WTC11 (cell line): Measurements from ENCODE around the gene TDRD6. TPM values are rescaled to one million over a fixed set of nuclear protein-coding genes. Genes with fewer than 3 reads are reported as not detected.

Experiments
- ATAC-seq: fragments of 200-7000 bp; cut with Tn5 transposase; 2 replicates; pipeline ENCODE4 v1.10.0; 2021; ENCODE audit warnings: mild to moderate bottlenecking, moderate library complexity
- CTCF ChIA-PET: fragments of 300-600 bp; sonication (Branson Sonifier 250); formaldehyde crosslinking; loops from one replicate; lab custom pipeline; 2021; ENCODE audit warnings: antibody characterized with exemption; lab: Charles Lee
- POLR2A ChIA-PET: fragments of 350-600 bp; sonication (Branson Sonifier 250); formaldehyde crosslinking; loops from one replicate; lab custom pipeline; 2021; ENCODE audit warnings: antibody characterized with exemption; lab: Charles Lee
- DNase-seq: peaks from one replicate; pipeline ENCODE4 v3.0.0; 2021; ENCODE audit warnings: low spot score
- H3K27ac Mint-ChIP-seq: 2 replicates; pipeline ENCODE4 v1.8.0; 2021; ENCODE audit warnings: mixed read lengths
- H3K27me3 Mint-ChIP-seq: 2 replicates; pipeline ENCODE4 v1.8.0; 2021; ENCODE audit warnings: low read depth, mild to moderate bottlenecking, moderate library complexity, mixed read lengths
- H3K36me3 Mint-ChIP-seq: 2 replicates; pipeline ENCODE4 v1.8.0; 2021; ENCODE audit warnings: mixed read lengths
- H3K4me1 Mint-ChIP-seq: 2 replicates; pipeline ENCODE4 v1.8.0; 2022; ENCODE audit warnings: mixed read lengths
- H3K4me3 Mint-ChIP-seq: 2 replicates; pipeline ENCODE4 v1.8.0; 2021; ENCODE audit warnings: mild to moderate bottlenecking, moderate library complexity, mixed read lengths
- H3K9me3 Mint-ChIP-seq: 2 replicates; pipeline ENCODE4 v1.8.0; 2021; ENCODE audit warnings: mixed read lengths
- CBFB ChIP-seq: sonication (generic); formaldehyde crosslinking; IDR thresholded peaks from 2 replicates; pipeline ENCODE4 v1.8.1; 2022; ENCODE audit warnings: mild to moderate bottlenecking, low read depth, missing genetic modification reagents
- ETV6 ChIP-seq: sonication (generic); formaldehyde crosslinking; IDR thresholded peaks from 2 replicates; pipeline ENCODE4 v1.8.1; 2022; ENCODE audit warnings: mild to moderate bottlenecking, missing genetic modification reagents
- FOXJ3 ChIP-seq: sonication (generic); formaldehyde crosslinking; IDR thresholded peaks from 2 replicates; pipeline ENCODE4 v1.9.0; 2021; ENCODE audit warnings: missing genetic modification reagents, mild to moderate bottlenecking, borderline replicate concordance
- FOXK1 ChIP-seq: sonication (generic); formaldehyde crosslinking; IDR thresholded peaks from 2 replicates; pipeline ENCODE4 v1.8.0; 2022; ENCODE audit warnings: mild to moderate bottlenecking, moderate library complexity, missing genetic modification reagents
- GABPB1 ChIP-seq: sonication (generic); formaldehyde crosslinking; IDR thresholded peaks from 2 replicates; pipeline ENCODE4 v1.8.1; 2023; ENCODE audit warnings: mild to moderate bottlenecking, missing genetic modification reagents
- GRHL2 ChIP-seq: fragments of 250-450 bp; sonication (Bioruptor Pico); IDR thresholded peaks from 2 replicates; pipeline ENCODE4 v1.8.0; 2022; ENCODE audit warnings: mild to moderate bottlenecking, moderate library complexity; ENCODE audit not compliant: insufficient replicate concordance, severe bottlenecking
- HMGA2 ChIP-seq: fragments of 250-450 bp; sonication (Bioruptor Pico); IDR thresholded peaks from 2 replicates; pipeline ENCODE4 v1.4.0; 2021; ENCODE audit warnings: mild to moderate bottlenecking, moderate library complexity
- NR1H2 ChIP-seq: sonication (generic); formaldehyde crosslinking; IDR thresholded peaks from 2 replicates; pipeline ENCODE4 v1.9.0; 2021; ENCODE audit warnings: mild to moderate bottlenecking, moderate library complexity, missing genetic modification reagents
- RORB ChIP-seq: fragments of 250-450 bp; sonication (Bioruptor Pico); IDR thresholded peaks from 2 replicates; pipeline ENCODE4 v1.9.0; 2021; ENCODE audit warnings: mild to moderate bottlenecking
- TP53 ChIP-seq: sonication (generic); formaldehyde crosslinking; IDR thresholded peaks from 2 replicates; pipeline ENCODE4 v1.8.1; 2023; ENCODE audit warnings: mild to moderate bottlenecking, missing genetic modification reagents
- ZBTB21 ChIP-seq: sonication (generic); formaldehyde crosslinking; IDR thresholded peaks from 2 replicates; pipeline ENCODE4 v1.8.1; 2023; ENCODE audit warnings: mild to moderate bottlenecking, missing genetic modification reagents, borderline replicate concordance
- ZNF138 ChIP-seq: sonication (generic); formaldehyde crosslinking; conservative IDR thresholded peaks from 2 replicates; pipeline ENCODE4 v1.8.1; 2022; ENCODE audit warnings: mild to moderate bottlenecking, moderate library complexity, missing genetic modification reagents
- ZNF263 ChIP-seq: sonication (generic); formaldehyde crosslinking; IDR thresholded peaks from 2 replicates; pipeline ENCODE4 v1.8.1; 2022; ENCODE audit warnings: low read depth, mild to moderate bottlenecking, moderate library complexity, missing genetic modification reagents
- ZNF423 ChIP-seq: fragments of 250-450 bp; sonication (Bioruptor Pico); IDR thresholded peaks from 2 replicates; pipeline ENCODE4 v2.1.2; 2022; ENCODE audit warnings: mild to moderate bottlenecking, moderate library complexity
- total RNA-seq: library from RNA; stranded (reverse); gene quantifications from 3 replicates; pipeline ENCODE4 v1.2.3, GENCODE V29; 2021
- TF ChIP-seq, protein P1 (sequence below): fragments of 250-450 bp; sonication (Bioruptor Pico); IDR thresholded peaks from 2 replicates; pipeline ENCODE4 v1.9.0; 2021; ENCODE audit warnings: mild to moderate bottlenecking, borderline replicate concordance
- TF ChIP-seq, protein P2 (sequence below): fragments of 250-450 bp; sonication (Bioruptor Pico); IDR thresholded peaks from 2 replicates; pipeline ENCODE4 v1.9.0; 2021; ENCODE audit warnings: moderate library complexity, mild to moderate bottlenecking, inconsistent platforms, borderline replicate concordance
- TF ChIP-seq, protein P3 (sequence below): sonication (generic); formaldehyde crosslinking; IDR thresholded peaks from 2 replicates; pipeline ENCODE4 v1.8.1; 2023; ENCODE audit warnings: mild to moderate bottlenecking, moderate library complexity, missing genetic modification reagents
- TF ChIP-seq, protein P4 (sequence below): fragments of 250-450 bp; sonication (Bioruptor Pico); IDR thresholded peaks from 2 replicates; pipeline ENCODE4 v2.1.2; 2022; ENCODE audit warnings: mild to moderate bottlenecking, moderate library complexity
- TF ChIP-seq, protein P5 (sequence below): sonication (generic); formaldehyde crosslinking; IDR thresholded peaks from 2 replicates; pipeline ENCODE4 v1.8.0; 2022; ENCODE audit warnings: mild to moderate bottlenecking, missing genetic modification reagents
- TF ChIP-seq, protein P6 (sequence below): sonication (generic); formaldehyde crosslinking; IDR thresholded peaks from 2 replicates; pipeline ENCODE4 v1.8.0; 2022; ENCODE audit warnings: missing genetic modification reagents

TDRD6 gene
- total RNA-seq, 1 experiment from 2014 or later, result 0.04 TPM

DNA sequence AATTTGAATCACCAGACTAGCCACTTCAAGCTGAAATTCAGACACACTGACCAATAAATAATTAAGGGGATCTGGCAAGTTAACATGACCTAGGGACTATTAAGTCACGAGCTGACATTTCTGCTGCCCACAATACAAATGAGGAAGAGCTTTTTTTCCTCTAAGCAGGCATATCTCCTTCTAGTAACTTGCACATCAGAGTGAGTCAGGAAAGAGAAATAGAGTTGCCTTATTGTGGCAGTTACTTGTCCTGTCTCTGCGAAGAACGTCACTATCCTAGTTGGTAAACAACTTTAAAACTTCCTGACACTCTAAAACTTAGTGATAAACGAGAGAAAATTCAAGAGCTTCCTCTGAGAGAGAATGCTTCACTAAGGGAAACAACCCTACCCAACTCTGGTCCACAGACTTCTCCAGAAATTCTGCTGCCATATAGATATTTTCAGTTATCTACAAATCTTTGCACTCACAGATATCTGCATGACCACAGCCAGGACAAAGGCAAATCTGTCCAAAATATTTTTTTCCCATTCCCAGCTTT lies 43.3 kb downstream of the TDRD6 start:
- CTCF ChIA-PET, result interaction anchor here (2.8 kb wide), 1 partner anchor 75 kb away, joined by 9 read pairs; no protein-coding TSS in a partner anchor
- H3K4me1 Mint-ChIP-seq, result peaks cover 16% of the 10 kb centered on the region
- H3K27ac Mint-ChIP-seq, result no peak overlapping the region
- no peaks in the 10 kb centered on the region for H3K9me3 Mint-ChIP-seq
- H3K27me3 Mint-ChIP-seq, result peaks cover 25% of the 10 kb centered on the region
- DNase-seq (no peak), ATAC-seq (no peak)
- POLR2A ChIA-PET, result no interaction called here
- TF ChIP-seq HMGA2 (CRISPR knock-in tag) (no peak), TP53 (CRISPR knock-in tag) (no peak), GABPB1 (CRISPR knock-in tag) (no peak), GRHL2 (no peak), ZNF138 (CRISPR knock-in tag) (no peak)
- TF ChIP-seq, protein P1, sequence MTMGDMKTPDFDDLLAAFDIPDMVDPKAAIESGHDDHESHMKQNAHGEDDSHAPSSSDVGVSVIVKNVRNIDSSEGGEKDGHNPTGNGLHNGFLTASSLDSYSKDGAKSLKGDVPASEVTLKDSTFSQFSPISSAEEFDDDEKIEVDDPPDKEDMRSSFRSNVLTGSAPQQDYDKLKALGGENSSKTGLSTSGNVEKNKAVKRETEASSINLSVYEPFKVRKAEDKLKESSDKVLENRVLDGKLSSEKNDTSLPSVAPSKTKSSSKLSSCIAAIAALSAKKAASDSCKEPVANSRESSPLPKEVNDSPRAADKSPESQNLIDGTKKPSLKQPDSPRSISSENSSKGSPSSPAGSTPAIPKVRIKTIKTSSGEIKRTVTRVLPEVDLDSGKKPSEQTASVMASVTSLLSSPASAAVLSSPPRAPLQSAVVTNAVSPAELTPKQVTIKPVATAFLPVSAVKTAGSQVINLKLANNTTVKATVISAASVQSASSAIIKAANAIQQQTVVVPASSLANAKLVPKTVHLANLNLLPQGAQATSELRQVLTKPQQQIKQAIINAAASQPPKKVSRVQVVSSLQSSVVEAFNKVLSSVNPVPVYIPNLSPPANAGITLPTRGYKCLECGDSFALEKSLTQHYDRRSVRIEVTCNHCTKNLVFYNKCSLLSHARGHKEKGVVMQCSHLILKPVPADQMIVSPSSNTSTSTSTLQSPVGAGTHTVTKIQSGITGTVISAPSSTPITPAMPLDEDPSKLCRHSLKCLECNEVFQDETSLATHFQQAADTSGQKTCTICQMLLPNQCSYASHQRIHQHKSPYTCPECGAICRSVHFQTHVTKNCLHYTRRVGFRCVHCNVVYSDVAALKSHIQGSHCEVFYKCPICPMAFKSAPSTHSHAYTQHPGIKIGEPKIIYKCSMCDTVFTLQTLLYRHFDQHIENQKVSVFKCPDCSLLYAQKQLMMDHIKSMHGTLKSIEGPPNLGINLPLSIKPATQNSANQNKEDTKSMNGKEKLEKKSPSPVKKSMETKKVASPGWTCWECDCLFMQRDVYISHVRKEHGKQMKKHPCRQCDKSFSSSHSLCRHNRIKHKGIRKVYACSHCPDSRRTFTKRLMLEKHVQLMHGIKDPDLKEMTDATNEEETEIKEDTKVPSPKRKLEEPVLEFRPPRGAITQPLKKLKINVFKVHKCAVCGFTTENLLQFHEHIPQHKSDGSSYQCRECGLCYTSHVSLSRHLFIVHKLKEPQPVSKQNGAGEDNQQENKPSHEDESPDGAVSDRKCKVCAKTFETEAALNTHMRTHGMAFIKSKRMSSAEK (CRISPR knock-in tag), result no peak
- TF ChIP-seq, protein P2, sequence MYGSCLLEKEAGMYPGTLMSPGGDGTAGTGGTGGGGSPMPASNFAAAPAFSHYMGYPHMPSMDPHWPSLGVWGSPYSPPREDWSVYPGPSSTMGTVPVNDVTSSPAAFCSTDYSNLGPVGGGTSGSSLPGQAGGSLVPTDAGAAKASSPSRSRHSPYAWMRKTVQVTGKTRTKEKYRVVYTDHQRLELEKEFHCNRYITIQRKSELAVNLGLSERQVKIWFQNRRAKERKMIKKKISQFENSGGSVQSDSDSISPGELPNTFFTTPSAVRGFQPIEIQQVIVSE (CRISPR knock-in tag), result no peak
- H3K4me3 Mint-ChIP-seq, result no peak overlapping the region
- H3K36me3 Mint-ChIP-seq, result no peaks in the 10 kb centered on the region

DNA sequence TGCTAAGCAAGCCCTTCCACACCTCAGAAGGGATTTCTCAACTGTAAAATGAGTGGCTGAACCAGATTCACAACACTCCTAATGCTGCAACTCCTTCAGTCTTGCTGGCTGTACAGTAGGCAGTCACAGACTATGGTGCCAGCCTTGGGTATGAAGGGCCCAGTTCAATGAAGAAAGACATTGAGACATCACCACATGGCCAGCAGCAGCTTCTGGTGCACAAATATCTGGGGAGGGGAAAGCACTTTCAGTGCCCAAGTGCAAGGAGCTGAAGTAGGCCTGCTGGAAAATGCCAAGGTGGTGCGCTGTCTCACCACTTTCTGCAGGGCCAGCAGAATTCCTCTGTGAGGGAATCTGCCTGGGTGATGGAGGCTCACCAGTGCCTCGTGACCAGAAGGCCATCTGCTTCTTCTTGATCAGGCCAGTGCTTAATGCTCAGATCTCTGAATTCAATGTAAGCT lies 45.7 kb downstream of the TDRD6 start:
- H3K9me3 Mint-ChIP-seq, result no peaks in the 10 kb centered on the region
- ChIA-PET CTCF (interaction anchor here (0.7 to 3.4 kb wide), 10 partner anchors 14 to 517 kb away, joined by 3 to 19 read pairs (median 4); partner anchors contain the start of gene ANKRD66), POLR2A (interaction anchor here (0.6 kb wide), 1 partner anchor 17 kb away, joined by 3 read pairs; no protein-coding TSS in a partner anchor)
- no peak overlapping the region for H3K27ac Mint-ChIP-seq
- peaks cover 42% of the 10 kb centered on the region for H3K27me3 Mint-ChIP-seq
- ATAC-seq (no peak), DNase-seq (no peak)
- H3K4me3 Mint-ChIP-seq, result peak overlapping the region; percentile 92; the same call in 1 of the 2 replicates
- H3K4me1 Mint-ChIP-seq, result peaks cover 25% of the 10 kb centered on the region
- H3K36me3 Mint-ChIP-seq, result no peaks in the 10 kb centered on the region
- TF ChIP-seq ZNF138 (CRISPR knock-in tag) (no peak), CBFB (CRISPR knock-in tag) (no peak), ZNF263 (CRISPR knock-in tag) (no peak), RORB (CRISPR knock-in tag) (no peak), ZNF423 (no peak), NR1H2 (CRISPR knock-in tag) (no peak), FOXJ3 (CRISPR knock-in tag) (no peak), ZBTB21 (CRISPR knock-in tag) (no peak), HMGA2 (CRISPR knock-in tag) (no peak), FOXK1 (CRISPR knock-in tag) (no peak), ETV6 (CRISPR knock-in tag) (no peak)
- TF ChIP-seq, protein P3, sequence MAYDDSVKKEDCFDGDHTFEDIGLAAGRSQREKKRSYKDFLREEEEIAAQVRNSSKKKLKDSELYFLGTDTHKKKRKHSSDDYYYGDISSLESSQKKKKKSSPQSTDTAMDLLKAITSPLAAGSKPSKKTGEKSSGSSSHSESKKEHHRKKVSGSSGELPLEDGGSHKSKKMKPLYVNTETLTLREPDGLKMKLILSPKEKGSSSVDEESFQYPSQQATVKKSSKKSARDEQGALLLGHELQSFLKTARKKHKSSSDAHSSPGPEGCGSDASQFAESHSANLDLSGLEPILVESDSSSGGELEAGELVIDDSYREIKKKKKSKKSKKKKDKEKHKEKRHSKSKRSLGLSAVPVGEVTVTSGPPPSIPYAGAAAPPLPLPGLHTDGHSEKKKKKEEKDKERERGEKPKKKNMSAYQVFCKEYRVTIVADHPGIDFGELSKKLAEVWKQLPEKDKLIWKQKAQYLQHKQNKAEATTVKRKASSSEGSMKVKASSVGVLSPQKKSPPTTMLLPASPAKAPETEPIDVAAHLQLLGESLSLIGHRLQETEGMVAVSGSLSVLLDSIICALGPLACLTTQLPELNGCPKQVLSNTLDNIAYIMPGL, result no peak
- TF ChIP-seq, protein P4, sequence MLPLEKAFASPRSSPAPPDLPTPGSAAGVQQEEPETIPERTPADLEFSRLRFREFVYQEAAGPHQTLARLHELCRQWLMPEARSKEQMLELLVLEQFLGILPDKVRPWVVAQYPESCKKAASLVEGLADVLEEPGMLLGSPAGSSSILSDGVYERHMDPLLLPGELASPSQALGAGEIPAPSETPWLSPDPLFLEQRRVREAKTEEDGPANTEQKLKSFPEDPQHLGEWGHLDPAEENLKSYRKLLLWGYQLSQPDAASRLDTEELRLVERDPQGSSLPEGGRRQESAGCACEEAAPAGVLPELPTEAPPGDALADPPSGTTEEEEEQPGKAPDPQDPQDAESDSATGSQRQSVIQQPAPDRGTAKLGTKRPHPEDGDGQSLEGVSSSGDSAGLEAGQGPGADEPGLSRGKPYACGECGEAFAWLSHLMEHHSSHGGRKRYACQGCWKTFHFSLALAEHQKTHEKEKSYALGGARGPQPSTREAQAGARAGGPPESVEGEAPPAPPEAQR (CRISPR knock-in tag), result no peak
- TF ChIP-seq, protein P5, sequence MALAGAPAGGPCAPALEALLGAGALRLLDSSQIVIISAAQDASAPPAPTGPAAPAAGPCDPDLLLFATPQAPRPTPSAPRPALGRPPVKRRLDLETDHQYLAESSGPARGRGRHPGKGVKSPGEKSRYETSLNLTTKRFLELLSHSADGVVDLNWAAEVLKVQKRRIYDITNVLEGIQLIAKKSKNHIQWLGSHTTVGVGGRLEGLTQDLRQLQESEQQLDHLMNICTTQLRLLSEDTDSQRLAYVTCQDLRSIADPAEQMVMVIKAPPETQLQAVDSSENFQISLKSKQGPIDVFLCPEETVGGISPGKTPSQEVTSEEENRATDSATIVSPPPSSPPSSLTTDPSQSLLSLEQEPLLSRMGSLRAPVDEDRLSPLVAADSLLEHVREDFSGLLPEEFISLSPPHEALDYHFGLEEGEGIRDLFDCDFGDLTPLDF (CRISPR knock-in tag), result no peak
- TF ChIP-seq, protein P6, sequence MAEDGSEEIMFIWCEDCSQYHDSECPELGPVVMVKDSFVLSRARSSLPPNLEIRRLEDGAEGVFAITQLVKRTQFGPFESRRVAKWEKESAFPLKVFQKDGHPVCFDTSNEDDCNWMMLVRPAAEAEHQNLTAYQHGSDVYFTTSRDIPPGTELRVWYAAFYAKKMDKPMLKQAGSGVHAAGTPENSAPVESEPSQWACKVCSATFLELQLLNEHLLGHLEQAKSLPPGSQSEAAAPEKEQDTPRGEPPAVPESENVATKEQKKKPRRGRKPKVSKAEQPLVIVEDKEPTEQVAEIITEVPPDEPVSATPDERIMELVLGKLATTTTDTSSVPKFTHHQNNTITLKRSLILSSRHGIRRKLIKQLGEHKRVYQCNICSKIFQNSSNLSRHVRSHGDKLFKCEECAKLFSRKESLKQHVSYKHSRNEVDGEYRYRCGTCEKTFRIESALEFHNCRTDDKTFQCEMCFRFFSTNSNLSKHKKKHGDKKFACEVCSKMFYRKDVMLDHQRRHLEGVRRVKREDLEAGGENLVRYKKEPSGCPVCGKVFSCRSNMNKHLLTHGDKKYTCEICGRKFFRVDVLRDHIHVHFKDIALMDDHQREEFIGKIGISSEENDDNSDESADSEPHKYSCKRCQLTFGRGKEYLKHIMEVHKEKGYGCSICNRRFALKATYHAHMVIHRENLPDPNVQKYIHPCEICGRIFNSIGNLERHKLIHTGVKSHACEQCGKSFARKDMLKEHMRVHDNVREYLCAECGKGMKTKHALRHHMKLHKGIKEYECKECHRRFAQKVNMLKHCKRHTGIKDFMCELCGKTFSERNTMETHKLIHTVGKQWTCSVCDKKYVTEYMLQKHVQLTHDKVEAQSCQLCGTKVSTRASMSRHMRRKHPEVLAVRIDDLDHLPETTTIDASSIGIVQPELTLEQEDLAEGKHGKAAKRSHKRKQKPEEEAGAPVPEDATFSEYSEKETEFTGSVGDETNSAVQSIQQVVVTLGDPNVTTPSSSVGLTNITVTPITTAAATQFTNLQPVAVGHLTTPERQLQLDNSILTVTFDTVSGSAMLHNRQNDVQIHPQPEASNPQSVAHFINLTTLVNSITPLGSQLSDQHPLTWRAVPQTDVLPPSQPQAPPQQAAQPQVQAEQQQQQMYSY (CRISPR knock-in tag), result no peak
